Superior temporal gyrus (tissue), 1 donor: Measurements from ENCODE around the gene PHEX.

Experiments
- DNase-seq: peaks from one replicate; pipeline ENCODE4 v3.0.0-alpha.2; 2016; ENCODE audit errors: extremely low spot score

PHEX gene

GRCh38 chrX:22040184-22040583, 8.1 kb downstream of the PHEX start:
- DNase-seq, result no peak

DNA sequence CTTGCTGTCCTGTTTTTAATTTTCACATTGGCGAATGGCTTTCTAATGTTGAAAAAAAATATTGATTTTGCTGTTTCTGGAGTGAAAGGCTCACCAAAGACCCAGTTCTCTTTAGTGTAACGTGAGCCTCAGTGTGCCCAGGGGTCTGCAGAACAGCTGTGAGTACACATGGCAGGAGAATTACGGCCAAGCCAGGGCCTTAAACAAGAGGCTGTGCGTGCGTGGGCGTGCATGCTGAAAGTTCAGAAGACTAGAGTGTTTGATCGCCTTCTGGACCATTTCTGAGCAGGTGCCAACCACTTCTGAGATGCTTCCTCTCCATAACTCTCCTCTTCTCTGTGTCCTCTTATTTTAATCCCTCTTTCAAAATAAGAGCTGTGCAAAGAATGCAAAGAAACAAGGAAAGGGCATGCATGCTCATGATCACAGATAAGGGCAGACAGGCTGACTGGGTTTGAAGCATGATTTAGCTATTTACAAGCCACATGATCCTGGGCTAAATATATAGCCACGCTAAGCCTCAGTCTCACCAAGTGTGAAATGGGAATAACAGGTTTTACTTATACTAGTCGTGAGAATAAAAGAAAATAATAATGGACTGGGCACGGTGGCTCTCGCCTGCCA, 9.9 kb downstream of the PHEX start:
- DNase-seq, result no peak

- DNase-seq, result no peak
Measured at GRCh38 chrX:22043872-22044271, 11.7 kb downstream of the PHEX start.

GRCh38 chrX:22047468-22047867, 15.3 kb downstream of the PHEX start:
- DNase-seq, result no peak

- no peak for DNase-seq
Measured at GRCh38 chrX:22053481-22053880, 21.4 kb downstream of the PHEX start.

DNA sequence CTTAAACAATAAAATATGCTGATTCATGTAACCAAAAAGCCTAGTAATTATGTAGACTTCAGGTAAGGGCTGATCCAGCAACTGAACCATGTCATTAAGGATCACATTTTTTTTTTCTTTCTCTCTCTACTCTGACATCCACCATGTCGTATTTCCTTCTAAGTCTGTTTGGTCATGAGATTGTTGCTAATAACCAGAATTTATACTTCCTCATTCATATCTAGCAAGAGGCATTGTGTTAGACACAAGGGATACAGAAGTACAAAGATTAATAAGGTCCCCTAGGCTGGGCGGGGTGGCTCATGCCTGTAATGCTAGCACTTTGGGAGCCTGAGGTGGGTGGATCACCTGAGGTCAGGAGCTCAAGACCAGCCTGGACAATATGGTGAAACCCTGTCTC, 24.1 kb downstream of the PHEX start:
- DNase-seq, result no peak

- no peak for DNase-seq
Measured at GRCh38 chrX:22057667-22058066, 25.5 kb downstream of the PHEX start.

DNA sequence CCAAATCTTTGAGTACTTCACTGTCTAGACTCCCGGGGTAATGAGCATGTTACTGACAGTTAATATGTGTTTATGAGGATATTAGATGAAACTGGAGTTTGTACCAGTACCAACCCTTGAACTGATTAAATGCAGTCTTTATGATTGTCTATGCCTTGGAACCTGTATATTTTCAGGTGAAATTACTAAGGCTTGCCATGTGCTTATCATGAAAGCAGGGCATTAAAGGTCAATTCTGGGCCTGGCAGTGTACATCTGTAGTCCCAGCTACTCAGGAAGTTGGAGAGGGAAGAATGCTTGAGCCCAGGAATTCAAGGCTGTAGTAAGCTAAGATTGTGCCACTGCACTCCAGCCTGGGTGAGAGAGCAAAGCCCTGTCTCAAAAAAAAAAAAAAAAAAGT, 27.6 kb downstream of the PHEX start:
- no peak for DNase-seq

GRCh38 chrX:22060415-22061280, 28.5 kb downstream of the PHEX start:
- no peak for DNase-seq

DNA sequence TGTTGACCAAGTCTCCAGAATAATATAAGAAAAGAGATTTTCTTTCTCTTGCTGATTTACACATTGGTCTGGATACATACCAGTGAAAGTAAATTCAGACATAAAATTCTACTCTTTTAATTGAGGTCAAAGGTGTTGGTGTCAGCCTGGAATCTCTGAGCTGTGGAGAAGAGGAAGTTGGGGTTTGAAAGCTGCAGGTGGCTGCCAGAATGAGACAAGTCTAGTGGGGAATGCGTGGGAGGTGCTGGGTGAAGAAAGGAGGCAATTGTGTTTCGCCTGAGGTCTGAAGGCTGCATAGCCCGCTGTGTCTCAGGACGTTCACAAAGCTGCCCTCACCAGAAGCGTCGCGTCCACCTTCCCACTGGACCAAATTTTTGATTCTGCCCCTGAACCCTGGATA, 31.2 kb downstream of the PHEX start:
- DNase-seq, result no peak

- no peak for DNase-seq
Measured at GRCh38 chrX:22069586-22069985, 37.5 kb downstream of the PHEX start.

DNA sequence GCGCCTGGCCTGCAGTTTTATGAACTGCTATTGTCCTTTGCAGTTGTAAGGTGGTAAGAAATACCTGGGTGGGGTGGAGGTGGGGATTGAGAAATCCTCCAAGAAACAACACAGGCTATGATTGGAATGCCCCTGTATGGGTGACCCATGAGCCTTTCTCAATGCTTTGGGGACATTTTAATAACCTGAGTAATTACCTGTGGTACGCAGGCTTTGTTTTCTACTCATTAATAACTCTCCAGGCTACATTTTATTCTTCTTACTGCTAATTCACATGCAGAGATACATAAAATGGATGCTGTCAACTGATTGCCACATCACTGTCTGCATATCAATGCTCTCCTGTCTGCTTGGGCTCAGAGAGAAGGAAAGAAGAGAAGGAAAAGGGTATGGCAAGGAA, 41.8 kb downstream of the PHEX start:
- no peak for DNase-seq

DNA sequence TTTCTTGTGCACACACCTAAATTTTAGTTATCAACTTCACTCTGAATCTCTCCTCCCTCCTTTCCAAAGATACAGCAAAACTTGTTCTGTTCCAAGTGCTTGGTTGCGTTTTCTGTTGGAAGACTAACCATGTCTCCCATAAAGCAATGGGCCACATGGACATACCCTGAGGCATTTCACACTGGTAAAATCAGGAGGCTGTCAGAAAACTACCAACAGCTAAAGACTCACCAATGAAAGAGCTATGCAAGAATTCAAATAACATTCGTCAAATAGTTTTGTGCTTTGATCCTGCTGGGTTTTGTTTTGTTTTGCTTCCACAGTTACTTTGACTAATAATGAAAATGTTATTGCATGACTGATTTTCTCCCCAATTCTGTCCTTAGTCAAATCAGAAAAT, 46.0 kb downstream of the PHEX start:
- no peak for DNase-seq

GRCh38 chrX:22081475-22082092, 49.5 kb downstream of the PHEX start:
- no peak for DNase-seq

GRCh38 chrX:22086003-22086402, 53.9 kb downstream of the PHEX start:
- DNase-seq, result no peak

DNA sequence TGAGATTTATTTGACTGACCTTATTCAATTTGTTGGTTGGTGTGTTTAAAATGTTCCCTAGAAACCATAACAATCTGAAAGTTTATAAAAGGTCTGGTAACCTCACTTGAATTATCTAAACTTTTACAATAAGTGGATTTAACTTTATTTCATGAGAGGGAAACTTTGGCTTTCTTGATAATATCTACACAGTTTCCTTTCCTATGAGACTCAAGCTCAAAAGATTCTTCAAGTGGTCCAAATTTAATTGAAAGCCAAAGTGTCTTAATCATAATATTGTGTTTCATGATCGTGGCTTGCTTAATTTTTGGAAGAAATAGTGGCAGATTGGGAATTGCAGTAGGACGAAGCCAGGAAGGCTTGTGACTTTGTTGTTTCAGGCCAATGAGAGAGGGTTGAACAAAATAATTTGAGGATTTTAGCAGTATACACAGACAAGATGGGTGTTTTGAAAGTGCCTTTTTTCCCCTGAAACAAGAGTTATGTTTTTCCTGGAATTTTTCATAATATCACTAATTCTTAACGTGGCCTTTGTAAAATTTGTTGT, 55.0 kb downstream of the PHEX start:
- no peak for DNase-seq

DNA sequence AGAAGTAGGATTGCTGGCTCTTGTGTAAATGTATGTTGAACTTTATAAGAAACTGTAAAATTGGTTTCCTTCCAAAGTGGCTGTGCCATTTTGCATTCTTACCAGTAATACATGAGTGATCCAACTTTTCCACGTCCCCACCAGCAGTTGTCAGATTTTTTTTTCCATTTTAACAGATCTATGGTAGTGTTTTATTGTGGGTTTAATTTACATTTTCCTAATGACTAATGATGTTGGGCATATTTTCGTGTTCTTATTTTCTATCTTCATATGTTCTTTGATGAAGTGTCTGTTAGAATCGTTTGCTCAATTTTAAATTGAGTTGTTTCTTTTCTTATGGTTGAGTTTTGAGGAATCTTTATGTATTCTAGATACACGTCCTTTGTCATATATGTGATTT, 56.2 kb downstream of the PHEX start:
- no peak for DNase-seq

- DNase-seq, result no peak
Measured at GRCh38 chrX:22090181-22090580, 58.1 kb downstream of the PHEX start.

DNA sequence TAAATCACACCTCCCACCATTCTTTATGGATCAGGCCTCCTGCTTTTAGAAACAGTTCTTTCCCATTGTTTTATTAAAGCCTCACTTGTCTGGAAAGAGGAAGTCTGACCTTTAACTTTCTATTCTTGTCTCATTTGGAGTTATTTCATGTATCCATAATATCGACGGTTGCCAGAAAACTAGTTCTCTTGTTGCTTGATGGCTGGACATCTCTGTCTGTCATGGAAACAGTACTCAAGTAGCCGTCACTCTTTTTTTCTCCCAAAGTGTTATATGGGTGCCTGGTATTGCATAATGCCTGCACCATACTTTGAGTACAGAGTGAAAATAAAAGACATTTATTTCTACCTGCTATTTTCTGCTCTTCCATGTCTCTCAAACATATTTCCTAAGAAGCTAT, 61.4 kb downstream of the PHEX start:
- no peak for DNase-seq

DNA sequence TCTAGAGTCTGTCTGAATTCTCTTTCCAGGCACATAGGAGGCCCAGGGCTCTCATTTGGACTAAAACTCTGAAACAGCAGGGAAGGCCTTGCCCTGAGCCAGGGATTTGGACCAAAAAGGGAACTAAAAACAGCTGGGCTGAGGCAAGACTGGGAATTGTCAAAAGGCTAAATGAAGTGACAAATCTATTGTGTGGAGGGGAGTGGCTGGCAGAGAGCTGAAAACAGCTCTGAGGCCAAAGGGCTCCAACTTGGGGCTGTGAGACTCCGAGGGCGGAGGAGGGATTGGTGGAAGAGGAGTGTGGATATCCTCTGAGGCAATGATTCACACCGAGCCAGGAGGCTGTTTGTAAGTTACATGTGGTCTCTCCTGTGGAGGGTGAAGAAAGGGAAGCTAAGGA, 63.2 kb downstream of the PHEX start:
- DNase-seq, result no peak

GRCh38 chrX:22095856-22096255, 63.7 kb downstream of the PHEX start:
- no peak for DNase-seq

GRCh38 chrX:22097012-22097694, 65.0 kb downstream of the PHEX start:
- DNase-seq, result no peak
